ENCODE data around the gene ARHGAP25.
A peak's percentile ranks its signal among the peaks of the same experiment; 100 is the strongest.

The ARHGAP25 gene

DNA sequence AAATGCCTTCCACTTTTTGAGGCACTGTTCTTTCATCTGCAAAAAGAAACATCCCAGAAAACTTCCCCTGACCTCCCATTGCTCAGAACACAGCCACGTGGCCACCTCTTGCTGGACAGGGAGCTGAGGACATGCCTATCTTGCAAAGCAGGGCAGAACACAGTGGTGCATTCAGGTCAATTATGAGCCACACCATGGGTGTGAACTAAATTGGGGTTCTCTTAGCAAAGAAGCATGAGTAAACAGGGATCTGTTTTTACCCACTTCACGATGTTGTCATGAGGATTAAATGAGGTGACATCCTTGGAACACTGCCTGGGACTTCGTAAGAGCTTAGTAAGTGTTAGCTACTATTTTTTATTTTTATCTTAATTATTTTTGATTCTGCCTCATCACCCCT, 111.5 kb downstream of the ARHGAP25 start:
- TF ChIP-seq, protein P1, sequence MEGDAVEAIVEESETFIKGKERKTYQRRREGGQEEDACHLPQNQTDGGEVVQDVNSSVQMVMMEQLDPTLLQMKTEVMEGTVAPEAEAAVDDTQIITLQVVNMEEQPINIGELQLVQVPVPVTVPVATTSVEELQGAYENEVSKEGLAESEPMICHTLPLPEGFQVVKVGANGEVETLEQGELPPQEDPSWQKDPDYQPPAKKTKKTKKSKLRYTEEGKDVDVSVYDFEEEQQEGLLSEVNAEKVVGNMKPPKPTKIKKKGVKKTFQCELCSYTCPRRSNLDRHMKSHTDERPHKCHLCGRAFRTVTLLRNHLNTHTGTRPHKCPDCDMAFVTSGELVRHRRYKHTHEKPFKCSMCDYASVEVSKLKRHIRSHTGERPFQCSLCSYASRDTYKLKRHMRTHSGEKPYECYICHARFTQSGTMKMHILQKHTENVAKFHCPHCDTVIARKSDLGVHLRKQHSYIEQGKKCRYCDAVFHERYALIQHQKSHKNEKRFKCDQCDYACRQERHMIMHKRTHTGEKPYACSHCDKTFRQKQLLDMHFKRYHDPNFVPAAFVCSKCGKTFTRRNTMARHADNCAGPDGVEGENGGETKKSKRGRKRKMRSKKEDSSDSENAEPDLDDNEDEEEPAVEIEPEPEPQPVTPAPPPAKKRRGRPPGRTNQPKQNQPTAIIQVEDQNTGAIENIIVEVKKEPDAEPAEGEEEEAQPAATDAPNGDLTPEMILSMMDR (conservative IDR thresholded peaks at IDR 0.05; ENCODE audit: control insufficient read depth, insufficient read depth, low read depth, low read length) = no peak
- H3K4me3 ChIP-seq (ENCODE audit: control insufficient read depth, low read depth, low read length) = no peak overlapping the region
- no peak for DNase-seq (ENCODE audit: low read depth)

DNA sequence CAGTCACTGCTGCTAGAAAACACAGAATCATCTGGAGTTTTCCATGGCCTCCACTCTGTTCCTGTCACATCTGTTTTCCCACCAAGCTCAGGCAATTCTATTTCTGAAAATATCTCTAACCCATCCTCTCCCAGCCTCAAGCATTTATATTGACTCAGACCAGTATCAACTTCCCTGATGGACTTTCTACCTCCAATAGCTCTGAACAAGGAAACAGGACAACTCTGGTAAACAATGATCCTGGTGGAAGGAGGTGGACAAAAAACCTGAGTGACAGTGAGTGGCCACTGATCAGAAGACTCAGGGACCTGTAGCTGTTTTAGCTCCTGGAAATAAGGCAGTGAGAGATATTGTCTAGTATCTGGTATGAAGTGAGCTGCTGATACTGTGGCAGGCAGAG, 113.1 kb downstream of the ARHGAP25 start:
- TF ChIP-seq, protein P1 (conservative IDR thresholded peaks at IDR 0.05; ENCODE audit: control insufficient read depth, insufficient read depth, low read depth, low read length) = no peak
- no peak overlapping the region for H3K4me3 ChIP-seq (ENCODE audit: control insufficient read depth, low read depth, low read length)
- no peak for DNase-seq (ENCODE audit: low read depth)

DNA sequence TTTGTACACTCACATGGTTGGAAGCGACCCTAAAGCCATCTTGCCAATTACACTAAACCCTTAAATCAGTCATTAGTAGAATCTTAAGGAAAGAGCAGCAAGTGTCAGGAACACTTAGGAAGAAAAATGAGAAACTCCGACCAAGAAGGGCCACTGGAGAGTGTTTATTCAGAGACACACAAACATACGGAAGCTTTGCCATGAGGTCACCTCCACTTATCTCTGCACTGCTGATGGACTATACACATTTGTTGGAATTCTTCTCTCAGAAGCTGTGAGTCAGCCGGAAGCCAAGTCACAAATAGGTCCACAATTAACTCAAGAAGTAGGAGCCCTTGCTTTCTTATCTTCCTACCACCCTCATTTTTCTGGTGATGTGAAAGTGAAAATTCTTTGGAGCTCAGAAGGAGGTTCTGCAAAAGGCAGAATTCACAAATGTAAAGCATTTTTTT, 115.0 kb downstream of the ARHGAP25 start:
- DNase-seq (ENCODE audit: low read depth) = no peak
- TF ChIP-seq, protein P1 (conservative IDR thresholded peaks at IDR 0.05; ENCODE audit: control insufficient read depth, insufficient read depth, low read depth, low read length) = no peak

DNA sequence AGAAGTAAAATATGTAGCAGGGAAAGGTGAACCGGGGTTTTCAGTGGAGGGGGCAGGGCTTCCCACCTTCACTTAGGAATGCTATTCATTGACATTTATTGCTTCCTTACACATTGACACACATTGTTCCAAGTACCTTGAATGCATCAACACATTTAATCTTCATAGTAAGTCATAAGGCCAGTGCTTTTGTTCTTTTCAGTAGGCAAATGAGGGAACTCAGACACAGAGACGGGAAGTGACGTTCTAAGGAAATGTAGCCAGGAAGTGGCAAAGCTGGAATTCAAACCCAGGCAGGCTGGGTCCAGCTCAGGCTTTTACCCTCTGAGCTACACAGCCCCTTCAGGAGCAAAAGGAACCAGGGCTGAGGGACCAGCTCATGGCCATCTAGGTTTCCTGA, 115.9 kb downstream of the ARHGAP25 start:
- H3K4me3 ChIP-seq (ENCODE audit: control insufficient read depth, low read depth, low read length) = no peak overlapping the region
- no peak for DNase-seq (ENCODE audit: low read depth)
- TF ChIP-seq, protein P1 (conservative IDR thresholded peaks at IDR 0.05; ENCODE audit: control insufficient read depth, insufficient read depth, low read depth, low read length) = no peak

More for the DNA sequence above, 115.0 kb downstream of the ARHGAP25 start:
- no peak overlapping the region for H3K4me3 ChIP-seq (ENCODE audit: control insufficient read depth, low read depth, low read length)

DNA sequence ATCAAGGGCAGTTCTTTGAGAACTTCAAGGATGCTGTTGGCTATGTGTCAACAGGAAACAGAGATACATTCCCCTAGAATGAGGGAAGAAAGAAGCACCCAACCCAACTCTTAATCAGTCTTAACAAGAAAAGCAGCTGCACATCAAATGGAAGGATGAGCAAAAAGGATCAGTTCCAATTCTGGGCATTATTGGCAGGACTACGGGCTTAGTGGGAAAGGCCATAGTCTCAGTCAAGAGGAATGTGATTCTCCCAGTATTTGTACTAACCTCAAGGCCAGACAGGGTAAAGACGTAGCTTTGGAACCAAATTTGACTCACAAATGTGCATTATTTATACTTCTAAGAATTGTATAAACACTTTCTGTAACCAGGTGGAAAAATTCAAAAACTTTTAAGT, 118.4 kb downstream of the ARHGAP25 start:
- no peak overlapping the region for H3K4me3 ChIP-seq (ENCODE audit: control insufficient read depth, low read depth, low read length)
- peak; percentile 6 for DNase-seq (ENCODE audit: low read depth)
- TF ChIP-seq, protein P1 (conservative IDR thresholded peaks at IDR 0.05; ENCODE audit: control insufficient read depth, insufficient read depth, low read depth, low read length) = no peak

DNA sequence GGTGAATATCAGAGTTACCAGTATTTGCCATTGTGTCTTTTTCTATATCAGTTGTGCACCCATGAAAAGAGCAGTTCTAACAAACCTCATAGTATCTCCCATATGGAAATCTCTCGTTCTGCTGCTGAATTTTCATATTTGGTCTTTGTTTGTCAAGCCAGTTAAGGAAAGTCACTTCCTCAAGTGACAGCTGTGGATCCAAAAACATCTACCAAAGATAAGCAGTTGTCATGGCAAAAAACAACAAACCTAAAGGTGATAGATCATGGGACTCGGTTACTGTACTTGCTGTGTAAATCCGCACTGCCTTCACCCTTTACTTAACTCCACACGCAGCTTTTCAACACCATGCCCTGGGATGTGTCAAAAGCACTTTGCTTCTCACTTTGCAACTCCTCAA, 119.3 kb downstream of the ARHGAP25 start:
- no peak overlapping the region for H3K4me3 ChIP-seq (ENCODE audit: control insufficient read depth, low read depth, low read length)
- TF ChIP-seq, protein P1 (conservative IDR thresholded peaks at IDR 0.05; ENCODE audit: control insufficient read depth, insufficient read depth, low read depth, low read length) = no peak
- no peak for DNase-seq (ENCODE audit: low read depth)

DNA sequence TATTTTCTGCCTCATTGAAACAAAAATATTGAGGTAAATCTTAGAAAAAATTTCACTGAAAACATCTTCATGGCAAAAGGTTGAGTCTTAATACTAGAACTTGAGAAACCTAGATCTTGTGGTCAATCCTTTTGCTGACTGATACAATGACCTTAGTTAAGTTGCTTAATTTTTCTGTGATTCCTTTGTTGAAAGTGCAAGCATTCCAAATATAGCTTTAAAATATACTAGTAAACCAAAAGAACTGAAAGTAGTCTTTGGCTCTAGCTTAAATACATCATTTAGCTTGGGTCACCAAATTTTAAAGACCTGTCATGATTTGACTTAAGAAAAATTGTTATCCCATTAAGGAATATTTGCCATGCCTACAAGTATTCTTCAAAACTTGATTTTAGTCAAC, 119.9 kb downstream of the ARHGAP25 start:
- H3K4me3 ChIP-seq (ENCODE audit: control insufficient read depth, low read depth, low read length) = no peak overlapping the region
- TF ChIP-seq, protein P1 (conservative IDR thresholded peaks at IDR 0.05; ENCODE audit: control insufficient read depth, insufficient read depth, low read depth, low read length) = no peak
- DNase-seq (ENCODE audit: low read depth) = no peak

Data from fibroblast of mammary gland (primary cell).